Epithelial cell of esophagus (primary cell): ENCODE data around the gene TRPM8.

Experiments
- DNase-seq: peaks from one replicate; pipeline ENCODE4 v3.0.0; 2010; ENCODE audit warnings: low read depth
- H3K4me3 ChIP-seq: 2 replicates; pipeline ENCODE4 v1.5.1; 2011; ENCODE audit warnings: mild to moderate bottlenecking, low read length, control low read depth
- CTCF ChIP-seq: IDR thresholded peaks from 2 replicates; pipeline ENCODE4 v1.5.1; 2011; ENCODE audit warnings: low read depth, mild to moderate bottlenecking, low read length, control low read depth, inconsistent platforms; ENCODE audit not compliant: insufficient read depth; ENCODE audit errors: missing control alignments

The TRPM8 gene

GRCh38 chr2:234031207-234031606 lies 114.0 kb downstream of the TRPM8 start:
- DNase-seq = no peak
- no peak overlapping the region for H3K4me3 ChIP-seq
- TF ChIP-seq CTCF = no peak

- DNase-seq = peak; percentile 85
- H3K4me3 ChIP-seq = no peak overlapping the region
- no peak for TF ChIP-seq CTCF
Measured at GRCh38 chr2:234032279-234032856, 115.2 kb downstream of the TRPM8 start.

- TF ChIP-seq CTCF = no peak
- no peak for DNase-seq
- H3K4me3 ChIP-seq = no peak overlapping the region
Measured at GRCh38 chr2:234033174-234033573, 116.0 kb downstream of the TRPM8 start.

GRCh38 chr2:234033885-234034284 lies 116.7 kb downstream of the TRPM8 start:
- TF ChIP-seq CTCF = no peak
- H3K4me3 ChIP-seq = no peak overlapping the region
- no peak for DNase-seq

- DNase-seq = no peak
- TF ChIP-seq CTCF = no peak
- no peak overlapping the region for H3K4me3 ChIP-seq
Measured at GRCh38 chr2:234038076-234038802, 121.1 kb downstream of the TRPM8 start.

- peak; percentile 63 for DNase-seq
- no peak overlapping the region for H3K4me3 ChIP-seq
- no peak for TF ChIP-seq CTCF
Measured at GRCh38 chr2:234044157-234044556, 127.0 kb downstream of the TRPM8 start.

- no peak for DNase-seq
- TF ChIP-seq CTCF = no peak
- no peak overlapping the region for H3K4me3 ChIP-seq
Measured at GRCh38 chr2:234046521-234046920, 129.3 kb downstream of the TRPM8 start.
